Measurements from ENCODE around the gene RBM6.
A peak's percentile ranks its signal among the peaks of the same experiment; 100 is the strongest.

RBM6 gene

GRCh38 chr3:49968346-49968745 lies 28.4 kb downstream of the RBM6 start:
- no peak for DNase-seq
- ChIA-PET CTCF (no interaction called here), POLR2A (no interaction called here)
- no peaks in the 10 kb centered on the region for H3K4me1 ChIP-seq (ENCODE audit: control extremely low read depth in 1 of 4, control insufficient read depth in 4 of 4, insufficient read depth in 4 of 4, low read length in 3 of 4)
- peaks cover 11 to 46% (median 33%) of the 10 kb centered on the region in 4 experiments for H3K36me3 ChIP-seq (ENCODE audit: control insufficient read depth in 4 of 4, insufficient read depth in 4 of 4, low read length in 3 of 4)
- WGBS (ENCODE audit: insufficient coverage): 98% methylated on average over 6 of the region's 8 CpGs
- no peak overlapping the region for H3K4me3 ChIP-seq (ENCODE audit: control insufficient read depth in 1 of 7, extremely low read depth in 1 of 7, insufficient read depth in 4 of 7, low read depth in 2 of 7, low read length in 6 of 7)
- H3K27ac ChIP-seq (ENCODE audit: insufficient read depth in 1 of 2, low read depth in 1 of 2, low read length in 2 of 2, poor library complexity in 1 of 2, severe bottlenecking in 2 of 2): no peak overlapping the region
- H3K27me3 ChIP-seq (replicated peaks in 2 of 5; ENCODE audit: control insufficient read depth in 4 of 5, insufficient read depth in 5 of 5, low read length in 4 of 5): no peaks in the 10 kb centered on the region
- H3K9me3 ChIP-seq (ENCODE audit: control extremely low read depth in 1 of 5, control insufficient read depth in 4 of 5, insufficient read depth in 2 of 5, low read depth in 1 of 5, low read length in 4 of 5): no peaks in the 10 kb centered on the region

GRCh38 chr3:49972656-49973055 lies 32.7 kb downstream of the RBM6 start:
- Histone ChIP-seq H3K4me3 (ENCODE audit: control insufficient read depth in 1 of 7, extremely low read depth in 1 of 7, insufficient read depth in 4 of 7, low read depth in 2 of 7, low read length in 6 of 7) (no peak overlapping the region), H3K9me3 (ENCODE audit: control extremely low read depth in 1 of 5, control insufficient read depth in 4 of 5, insufficient read depth in 2 of 5, low read depth in 1 of 5, low read length in 4 of 5) (no peaks in the 10 kb centered on the region), H3K4me1 (ENCODE audit: control extremely low read depth in 1 of 4, control insufficient read depth in 4 of 4, insufficient read depth in 4 of 4, low read length in 3 of 4) (no peaks in the 10 kb centered on the region), H3K27me3 (replicated peaks in 2 of 5; ENCODE audit: control insufficient read depth in 4 of 5, insufficient read depth in 5 of 5, low read length in 4 of 5) (no peaks in the 10 kb centered on the region), H3K36me3 (ENCODE audit: control insufficient read depth in 4 of 4, insufficient read depth in 4 of 4, low read length in 3 of 4) (peaks cover 25 to 48% (median 38%) of the 10 kb centered on the region in 4 experiments), H3K27ac (ENCODE audit: insufficient read depth in 1 of 2, low read depth in 1 of 2, low read length in 2 of 2, poor library complexity in 1 of 2, severe bottlenecking in 2 of 2) (peak overlapping the region in 1 of 2 experiments; percentile 11)
- POLR2A ChIA-PET: no interaction called here
- WGBS (ENCODE audit: insufficient coverage): 93% methylated on average over 10 of the region's 10 CpGs
- CTCF ChIA-PET: no interaction called here
- no peak for DNase-seq

GRCh38 chr3:49976942-49977341 lies 37.0 kb downstream of the RBM6 start:
- DNase-seq: no peak
- H3K27ac ChIP-seq (ENCODE audit: insufficient read depth in 1 of 2, low read depth in 1 of 2, low read length in 2 of 2, poor library complexity in 1 of 2, severe bottlenecking in 2 of 2): no peak overlapping the region
- 90% methylated on average over 2 of the region's 2 CpGs for WGBS (ENCODE audit: insufficient coverage)
- ChIA-PET POLR2A (no interaction called here), CTCF (no interaction called here)
- no peaks in the 10 kb centered on the region for H3K4me1 ChIP-seq (ENCODE audit: control extremely low read depth in 1 of 4, control insufficient read depth in 4 of 4, insufficient read depth in 4 of 4, low read length in 3 of 4)
- H3K36me3 ChIP-seq (ENCODE audit: control insufficient read depth in 4 of 4, insufficient read depth in 4 of 4, low read length in 3 of 4): peaks cover 24 to 55% (median 40%) of the 10 kb centered on the region in 4 experiments
- H3K4me3 ChIP-seq (ENCODE audit: control insufficient read depth in 1 of 7, extremely low read depth in 1 of 7, insufficient read depth in 4 of 7, low read depth in 2 of 7, low read length in 6 of 7): no peak overlapping the region
- no peaks in the 10 kb centered on the region for H3K27me3 ChIP-seq (replicated peaks in 2 of 5; ENCODE audit: control insufficient read depth in 4 of 5, insufficient read depth in 5 of 5, low read length in 4 of 5)
- H3K9me3 ChIP-seq (ENCODE audit: control extremely low read depth in 1 of 5, control insufficient read depth in 4 of 5, insufficient read depth in 2 of 5, low read depth in 1 of 5, low read length in 4 of 5): no peaks in the 10 kb centered on the region

- ChIA-PET POLR2A (no interaction called here), CTCF (interaction anchor here (1.0 kb wide), 1 partner anchor 65 kb away, joined by 3 read pairs; no protein-coding TSS in a partner anchor)
- DNase-seq: no peak
- Histone ChIP-seq H3K4me3 (ENCODE audit: control insufficient read depth in 1 of 7, extremely low read depth in 1 of 7, insufficient read depth in 4 of 7, low read depth in 2 of 7, low read length in 6 of 7) (no peak overlapping the region), H3K27ac (ENCODE audit: insufficient read depth in 1 of 2, low read depth in 1 of 2, low read length in 2 of 2, poor library complexity in 1 of 2, severe bottlenecking in 2 of 2) (peak overlapping the region in 1 of 2 experiments; percentile 7), H3K36me3 (ENCODE audit: control insufficient read depth in 4 of 4, insufficient read depth in 4 of 4, low read length in 3 of 4) (peaks cover 3 to 24% (median 14%) of the 10 kb centered on the region in 4 experiments), H3K4me1 (ENCODE audit: control extremely low read depth in 1 of 4, control insufficient read depth in 4 of 4, insufficient read depth in 4 of 4, low read length in 3 of 4) (peaks cover 0 to 15% (median 6%) of the 10 kb centered on the region in 4 experiments), H3K27me3 (replicated peaks in 2 of 5; ENCODE audit: control insufficient read depth in 4 of 5, insufficient read depth in 5 of 5, low read length in 4 of 5) (no peaks in the 10 kb centered on the region), H3K9me3 (ENCODE audit: control extremely low read depth in 1 of 5, control insufficient read depth in 4 of 5, insufficient read depth in 2 of 5, low read depth in 1 of 5, low read length in 4 of 5) (no peaks in the 10 kb centered on the region)
- 39% methylated on average over 10 of the region's 13 CpGs for WGBS (ENCODE audit: insufficient coverage)
These were observed 44.4 kb downstream of the RBM6 start for GRCh38 chr3:49984394-49984793.

GRCh38 chr3:49992326-49992725 lies 52.4 kb downstream of the RBM6 start:
- DNase-seq: no peak
- Histone ChIP-seq H3K9me3 (ENCODE audit: control extremely low read depth in 1 of 5, control insufficient read depth in 4 of 5, insufficient read depth in 2 of 5, low read depth in 1 of 5, low read length in 4 of 5) (no peaks in the 10 kb centered on the region), H3K36me3 (ENCODE audit: control insufficient read depth in 4 of 4, insufficient read depth in 4 of 4, low read length in 3 of 4) (peaks cover 8 to 32% (median 14%) of the 10 kb centered on the region in 4 experiments), H3K4me1 (ENCODE audit: control extremely low read depth in 1 of 4, control insufficient read depth in 4 of 4, insufficient read depth in 4 of 4, low read length in 3 of 4) (no peaks in the 10 kb centered on the region), H3K4me3 (ENCODE audit: control insufficient read depth in 1 of 7, extremely low read depth in 1 of 7, insufficient read depth in 4 of 7, low read depth in 2 of 7, low read length in 6 of 7) (no peak overlapping the region), H3K27ac (ENCODE audit: insufficient read depth in 1 of 2, low read depth in 1 of 2, low read length in 2 of 2, poor library complexity in 1 of 2, severe bottlenecking in 2 of 2) (no peak overlapping the region), H3K27me3 (replicated peaks in 2 of 5; ENCODE audit: control insufficient read depth in 4 of 5, insufficient read depth in 5 of 5, low read length in 4 of 5) (no peaks in the 10 kb centered on the region)
- ChIA-PET CTCF (no interaction called here), POLR2A (no interaction called here)
- WGBS (ENCODE audit: insufficient coverage): 100% methylated on average over 2 of the region's 2 CpGs

- Histone ChIP-seq H3K4me1 (ENCODE audit: control extremely low read depth in 1 of 4, control insufficient read depth in 4 of 4, insufficient read depth in 4 of 4, low read length in 3 of 4) (no peaks in the 10 kb centered on the region), H3K4me3 (ENCODE audit: control insufficient read depth in 1 of 7, extremely low read depth in 1 of 7, insufficient read depth in 4 of 7, low read depth in 2 of 7, low read length in 6 of 7) (no peak overlapping the region), H3K27ac (ENCODE audit: insufficient read depth in 1 of 2, low read depth in 1 of 2, low read length in 2 of 2, poor library complexity in 1 of 2, severe bottlenecking in 2 of 2) (no peak overlapping the region), H3K9me3 (ENCODE audit: control extremely low read depth in 1 of 5, control insufficient read depth in 4 of 5, insufficient read depth in 2 of 5, low read depth in 1 of 5, low read length in 4 of 5) (no peaks in the 10 kb centered on the region), H3K27me3 (replicated peaks in 2 of 5; ENCODE audit: control insufficient read depth in 4 of 5, insufficient read depth in 5 of 5, low read length in 4 of 5) (no peaks in the 10 kb centered on the region), H3K36me3 (ENCODE audit: control insufficient read depth in 4 of 4, insufficient read depth in 4 of 4, low read length in 3 of 4) (peaks cover 7 to 35% (median 17%) of the 10 kb centered on the region in 4 experiments)
- no CpG with 5 or more reads among the region's 1 CpG for WGBS (ENCODE audit: insufficient coverage)
- no peak for DNase-seq
- ChIA-PET POLR2A (no interaction called here), CTCF (interaction anchor here (0.6 kb wide), 1 partner anchor 1278 kb away, joined by 3 read pairs; no protein-coding TSS in a partner anchor)
These were observed 54.5 kb downstream of the RBM6 start for GRCh38 chr3:49994476-49994875.

GRCh38 chr3:49996016-49996415 lies 56.1 kb downstream of the RBM6 start:
- ChIA-PET POLR2A (no interaction called here), CTCF (no interaction called here)
- Histone ChIP-seq H3K27ac (ENCODE audit: insufficient read depth in 1 of 2, low read depth in 1 of 2, low read length in 2 of 2, poor library complexity in 1 of 2, severe bottlenecking in 2 of 2) (no peak overlapping the region), H3K4me1 (ENCODE audit: control extremely low read depth in 1 of 4, control insufficient read depth in 4 of 4, insufficient read depth in 4 of 4, low read length in 3 of 4) (no peaks in the 10 kb centered on the region), H3K4me3 (ENCODE audit: control insufficient read depth in 1 of 7, extremely low read depth in 1 of 7, insufficient read depth in 4 of 7, low read depth in 2 of 7, low read length in 6 of 7) (no peak overlapping the region), H3K36me3 (ENCODE audit: control insufficient read depth in 4 of 4, insufficient read depth in 4 of 4, low read length in 3 of 4) (peaks cover 9 to 39% (median 21%) of the 10 kb centered on the region in 4 experiments), H3K9me3 (ENCODE audit: control extremely low read depth in 1 of 5, control insufficient read depth in 4 of 5, insufficient read depth in 2 of 5, low read depth in 1 of 5, low read length in 4 of 5) (no peaks in the 10 kb centered on the region), H3K27me3 (replicated peaks in 2 of 5; ENCODE audit: control insufficient read depth in 4 of 5, insufficient read depth in 5 of 5, low read length in 4 of 5) (no peaks in the 10 kb centered on the region)
- WGBS (ENCODE audit: insufficient coverage): no CpG with 5 or more reads among the region's 2 CpGs
- DNase-seq: no peak
